ENCODE data around the gene JAM3. TPM values are rescaled to one million over a fixed set of nuclear protein-coding genes. Genes with fewer than 3 reads are reported as not detected.

JAM3 gene
- total and polyA plus RNA-seq, 2 of the 4 experiments (the other 2 are of a cell fraction), result 38.0 to 71.5 TPM

DNA sequence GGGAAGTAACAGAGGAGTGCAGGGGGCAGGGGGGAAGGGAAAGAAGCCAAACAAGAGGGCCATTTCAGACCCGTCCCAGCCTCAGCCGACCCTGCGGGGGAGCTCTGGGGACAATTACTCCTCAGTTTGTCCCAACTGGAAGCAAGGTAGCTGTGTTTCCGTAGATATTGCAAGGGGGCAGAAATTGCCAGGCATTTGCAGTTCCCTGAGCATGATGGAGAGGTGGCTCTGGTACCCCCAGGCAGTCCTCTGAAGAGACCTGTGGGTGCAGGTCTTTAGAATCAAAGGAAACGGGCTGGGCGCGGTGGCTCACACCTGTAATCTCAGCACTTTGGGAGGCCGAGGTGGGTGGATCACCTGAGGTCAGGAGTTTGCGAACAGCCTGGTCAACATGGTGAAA is 13.8 kb upstream of the JAM3 start:
- no TSS peak for BruUV-seq (replicated peaks)
- dilution Hi-C loops (cut with HindIII; ENCODE audit: low sequenced_read_pairs, unreplicated experiment), result no loop called here
- Histone ChIP-seq H3K27me3 (ENCODE audit: control insufficient read depth, insufficient read depth, low read length) (peaks cover 8% of the 10 kb centered on the region; the same call in 1 of the 2 replicates), H3K4me1 (ENCODE audit: control insufficient read depth, insufficient read depth, low read length) (no peaks in the 10 kb centered on the region), H2BK20ac (ENCODE audit: low read depth, low read length) (no peak overlapping the region), H3K23ac (ENCODE audit: low read depth, low read length) (no peak overlapping the region), H4K5ac (ENCODE audit: low read depth, low read length) (no peak overlapping the region), H4K20me1 (ENCODE audit: insufficient read depth, low read length) (no peaks in the 10 kb centered on the region), H3K14ac (replicated peaks; ENCODE audit: low read depth, low read length) (no peak overlapping the region), H2BK120ac (ENCODE audit: low read depth, low read length) (no peak overlapping the region), H3K4ac (ENCODE audit: low read depth, low read length) (no peak overlapping the region), H2AK5ac (ENCODE audit: low read depth, low read length) (no peak overlapping the region), H2AK9ac (replicated peaks; ENCODE audit: low read depth, low read length, poor library complexity) (no peak overlapping the region), H3K18ac (ENCODE audit: low read depth, low read length) (no peak overlapping the region), H2BK15ac (ENCODE audit: low read depth, low read length) (no peak overlapping the region), H3K4me3 (ENCODE audit: insufficient read depth, low read depth, low read length) (no peak overlapping the region), H3K79me1 (ENCODE audit: low read depth in 1 of 2, low read length in 2 of 2) (no peaks in the 10 kb centered on the region), H2BK5ac (ENCODE audit: low read depth, low read length, poor library complexity, severe bottlenecking) (no peak overlapping the region), H4K8ac (ENCODE audit: low read depth in 2 of 2, low read length in 2 of 2) (no peak overlapping the region), H3K9me1 (ENCODE audit: insufficient read depth, low read length) (no peaks in the 10 kb centered on the region), H4K91ac (ENCODE audit: insufficient read depth, low read depth, low read length) (no peak overlapping the region), H3K56ac (ENCODE audit: extremely low read depth, insufficient read depth, low read length) (no peak overlapping the region), H3K36me3 (ENCODE audit: control insufficient read depth, insufficient read depth, low read length) (no peaks in the 10 kb centered on the region), H3K9me3 (ENCODE audit: control insufficient read depth, insufficient read depth, low read length) (no peaks in the 10 kb centered on the region), H3K9ac (ENCODE audit: low read depth, low read length) (no peak overlapping the region), H2AFZ (replicated peaks; ENCODE audit: low read length, poor library complexity) (no peak overlapping the region), H3K27ac (ENCODE audit: insufficient read depth, low read length) (no peak overlapping the region), H3K4me2 (ENCODE audit: low read depth, low read length) (no peak overlapping the region)
- DNase-seq (no peak), ATAC-seq (ENCODE audit: low read depth) (no peak)
- WGBS, 2 experiments (ENCODE audit: extremely low coverage in 2 of 2, insufficient read length in 1 of 2), result 83% methylated on average over 1 of the region's 9 CpGs; no CpG with 5 or more reads in 1 of the 2 experiments
- intact Hi-C loops (cut with micrococcal nuclease), result no loop called here
- in situ Hi-C loops (cut with MboI; ENCODE audit: low sequenced_read_pairs), result no loop called here
- ChIA-PET POLR2A (ENCODE audit: unreplicated experiment) (no interaction called here), CTCF (interaction anchor here (0.7 to 1.0 kb wide), 2 partner anchors 27 to 85 kb away, joined by 3 to 4 read pairs; no protein-coding TSS in a partner anchor)
- TF ChIP-seq BHLHE40 (IDR thresholded peaks at IDR 0.05; ENCODE audit: low read depth, low read length), result no peak
- TF ChIP-seq MAFK (IDR thresholded peaks at IDR 0.05; ENCODE audit: low read depth, low read length), result no peak
- TF ChIP-seq MAZ (IDR thresholded peaks at IDR 0.05; ENCODE audit: borderline replicate concordance, low read depth, low read length), result no peak
- no peak for TF ChIP-seq CEBPB (IDR thresholded peaks at IDR 0.05; ENCODE audit: low read depth, low read length)
- TF ChIP-seq MXI1 (IDR thresholded peaks at IDR 0.05; ENCODE audit: borderline replicate concordance, low read depth, low read length), result no peak
- TF ChIP-seq FOS (IDR thresholded peaks at IDR 0.05; ENCODE audit: low read depth, low read length), result no peak
- TF ChIP-seq CHD1 (IDR thresholded peaks at IDR 0.05; ENCODE audit: low read depth, low read length), result no peak
- TF ChIP-seq, protein P1, sequence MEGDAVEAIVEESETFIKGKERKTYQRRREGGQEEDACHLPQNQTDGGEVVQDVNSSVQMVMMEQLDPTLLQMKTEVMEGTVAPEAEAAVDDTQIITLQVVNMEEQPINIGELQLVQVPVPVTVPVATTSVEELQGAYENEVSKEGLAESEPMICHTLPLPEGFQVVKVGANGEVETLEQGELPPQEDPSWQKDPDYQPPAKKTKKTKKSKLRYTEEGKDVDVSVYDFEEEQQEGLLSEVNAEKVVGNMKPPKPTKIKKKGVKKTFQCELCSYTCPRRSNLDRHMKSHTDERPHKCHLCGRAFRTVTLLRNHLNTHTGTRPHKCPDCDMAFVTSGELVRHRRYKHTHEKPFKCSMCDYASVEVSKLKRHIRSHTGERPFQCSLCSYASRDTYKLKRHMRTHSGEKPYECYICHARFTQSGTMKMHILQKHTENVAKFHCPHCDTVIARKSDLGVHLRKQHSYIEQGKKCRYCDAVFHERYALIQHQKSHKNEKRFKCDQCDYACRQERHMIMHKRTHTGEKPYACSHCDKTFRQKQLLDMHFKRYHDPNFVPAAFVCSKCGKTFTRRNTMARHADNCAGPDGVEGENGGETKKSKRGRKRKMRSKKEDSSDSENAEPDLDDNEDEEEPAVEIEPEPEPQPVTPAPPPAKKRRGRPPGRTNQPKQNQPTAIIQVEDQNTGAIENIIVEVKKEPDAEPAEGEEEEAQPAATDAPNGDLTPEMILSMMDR (conservative IDR thresholded peaks at IDR 0.05; ENCODE audit: low read depth, low read length), result no peak
- TF ChIP-seq, protein P2, sequence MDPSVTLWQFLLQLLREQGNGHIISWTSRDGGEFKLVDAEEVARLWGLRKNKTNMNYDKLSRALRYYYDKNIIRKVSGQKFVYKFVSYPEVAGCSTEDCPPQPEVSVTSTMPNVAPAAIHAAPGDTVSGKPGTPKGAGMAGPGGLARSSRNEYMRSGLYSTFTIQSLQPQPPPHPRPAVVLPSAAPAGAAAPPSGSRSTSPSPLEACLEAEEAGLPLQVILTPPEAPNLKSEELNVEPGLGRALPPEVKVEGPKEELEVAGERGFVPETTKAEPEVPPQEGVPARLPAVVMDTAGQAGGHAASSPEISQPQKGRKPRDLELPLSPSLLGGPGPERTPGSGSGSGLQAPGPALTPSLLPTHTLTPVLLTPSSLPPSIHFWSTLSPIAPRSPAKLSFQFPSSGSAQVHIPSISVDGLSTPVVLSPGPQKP (IDR thresholded peaks at IDR 0.05; ENCODE audit: borderline replicate concordance, low read depth, low read length), result no peak
- no peak for TF ChIP-seq POLR2A (IDR thresholded peaks at IDR 0.05; ENCODE audit: low read depth, low read length)
- no peak for TF ChIP-seq RFX5 (IDR thresholded peaks at IDR 0.05; ENCODE audit: low read depth, low read length)
- TF ChIP-seq, protein P3, sequence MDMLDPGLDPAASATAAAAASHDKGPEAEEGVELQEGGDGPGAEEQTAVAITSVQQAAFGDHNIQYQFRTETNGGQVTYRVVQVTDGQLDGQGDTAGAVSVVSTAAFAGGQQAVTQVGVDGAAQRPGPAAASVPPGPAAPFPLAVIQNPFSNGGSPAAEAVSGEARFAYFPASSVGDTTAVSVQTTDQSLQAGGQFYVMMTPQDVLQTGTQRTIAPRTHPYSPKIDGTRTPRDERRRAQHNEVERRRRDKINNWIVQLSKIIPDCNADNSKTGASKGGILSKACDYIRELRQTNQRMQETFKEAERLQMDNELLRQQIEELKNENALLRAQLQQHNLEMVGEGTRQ (IDR thresholded peaks at IDR 0.05; ENCODE audit: low read depth, low read length), result no peak
- no peak for TF ChIP-seq SMC3 (IDR thresholded peaks at IDR 0.05; ENCODE audit: low read depth, low read length)
